Dedifferentiated amniotic fluid mesenchymal stem cell (primary cell): ENCODE results near the gene RMND5A.
"Not testable (repeated sequence)": the region's sequence is repeated elsewhere in the genome, so short reads cannot be mapped to it uniquely, and the experiment has no call there.

ENCODE experiments used
- DNase-seq: peaks from one replicate; pipeline ENCODE4 v3.0.0-alpha.2; 2016; ENCODE audit errors: extremely low spot score

The RMND5A gene

GRCh38 chr2:86719637-86720539 lies at the start of gene RMND5A:
TSS of gene RMND5A (plus strand) at chr2:86720291. CDS start at chr2:86720668, 377 bp downstream.
- DNase-seq, result peak; percentile 78

- no peak for DNase-seq
These were observed 48.6 kb upstream of the RMND5A start for GRCh38 chr2:86671337-86671981.

GRCh38 chr2:86672027-86672545 lies 48.0 kb upstream of the RMND5A start:
- DNase-seq, result no peak

DNA sequence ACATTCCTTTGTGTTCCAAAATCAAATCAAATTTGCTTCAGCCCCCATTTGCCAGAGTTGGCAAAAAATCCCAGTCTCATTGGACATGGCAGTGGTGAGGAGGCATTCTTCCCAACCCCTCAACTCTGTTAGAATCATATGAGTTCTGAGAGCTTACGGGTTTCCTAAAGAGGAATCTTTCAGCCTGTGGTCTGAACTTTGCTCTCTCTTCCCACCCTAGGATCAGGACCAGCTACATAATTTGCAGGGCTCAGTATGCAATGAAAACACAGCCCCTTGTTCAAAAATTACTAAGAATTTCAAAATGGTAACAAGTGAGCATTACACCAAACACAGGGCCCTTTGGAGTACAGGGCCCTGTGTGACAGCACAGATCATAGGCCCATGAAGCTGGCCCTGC lies 47.1 kb upstream of the RMND5A start:
- no peak for DNase-seq

- no peak for DNase-seq
These were observed 46.0 kb upstream of the RMND5A start for GRCh38 chr2:86673986-86674670.

GRCh38 chr2:86675104-86675503 lies 45.0 kb upstream of the RMND5A start:
- no peak for DNase-seq

DNA sequence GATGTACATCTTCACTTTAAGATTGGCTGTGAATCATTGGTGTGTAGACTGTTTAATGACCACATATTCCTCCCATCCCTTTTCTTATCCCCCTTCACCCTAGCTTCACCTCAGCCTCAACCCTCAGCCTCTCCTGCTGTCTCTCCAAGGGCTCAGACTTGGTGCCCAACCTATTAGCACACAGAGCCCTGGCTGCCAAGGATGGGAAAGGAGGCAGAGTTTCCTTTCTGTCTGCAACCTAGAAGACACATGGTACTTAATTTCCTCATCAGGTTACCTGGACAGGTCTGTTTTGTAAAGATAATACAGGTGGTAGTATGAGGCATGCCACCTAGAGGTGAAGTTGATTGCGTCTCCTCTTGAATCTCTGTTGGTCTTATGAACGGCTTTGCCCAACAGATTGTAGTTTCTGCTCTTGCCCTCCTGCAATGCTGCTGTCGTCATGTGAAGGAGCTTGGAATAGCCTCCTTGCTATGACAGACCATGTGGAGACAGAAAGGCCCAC lies 44.5 kb upstream of the RMND5A start:
- DNase-seq, result no peak

GRCh38 chr2:86677816-86678215 lies 42.3 kb upstream of the RMND5A start:
- DNase-seq, result no peak

GRCh38 chr2:86679036-86679435 lies 41.1 kb upstream of the RMND5A start:
- DNase-seq, result no peak

DNA sequence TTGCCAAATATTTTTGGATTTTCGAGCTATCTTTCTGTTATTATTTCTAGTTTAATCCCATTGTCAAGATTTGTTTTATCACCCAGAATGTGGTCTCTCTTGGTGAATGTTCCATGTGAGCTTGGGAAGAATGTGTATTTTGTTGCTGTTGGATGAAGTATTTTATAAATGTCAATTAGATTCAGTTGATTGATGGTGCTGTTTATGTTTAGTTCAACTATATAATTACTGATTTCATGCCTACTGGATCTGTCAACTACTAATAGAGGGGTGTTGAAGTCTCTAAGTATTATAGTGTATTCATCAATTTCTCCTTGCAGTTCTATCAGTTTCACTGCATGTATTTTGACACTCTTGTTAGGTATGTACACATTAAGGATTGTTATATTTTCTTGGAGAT lies 34.7 kb upstream of the RMND5A start:
- DNase-seq, result no peak

GRCh38 chr2:86686460-86686859 lies 33.6 kb upstream of the RMND5A start:
- no peak for DNase-seq

- no peak for DNase-seq
These were observed 33.2 kb upstream of the RMND5A start for GRCh38 chr2:86686905-86687304.

GRCh38 chr2:86695053-86695691 lies 24.9 kb upstream of the RMND5A start:
- no peak for DNase-seq

GRCh38 chr2:86697551-86698104 lies 22.5 kb upstream of the RMND5A start:
- no peak for DNase-seq

- DNase-seq, result peak; percentile 20
These were observed 19.4 kb upstream of the RMND5A start for GRCh38 chr2:86700690-86701089.

DNA sequence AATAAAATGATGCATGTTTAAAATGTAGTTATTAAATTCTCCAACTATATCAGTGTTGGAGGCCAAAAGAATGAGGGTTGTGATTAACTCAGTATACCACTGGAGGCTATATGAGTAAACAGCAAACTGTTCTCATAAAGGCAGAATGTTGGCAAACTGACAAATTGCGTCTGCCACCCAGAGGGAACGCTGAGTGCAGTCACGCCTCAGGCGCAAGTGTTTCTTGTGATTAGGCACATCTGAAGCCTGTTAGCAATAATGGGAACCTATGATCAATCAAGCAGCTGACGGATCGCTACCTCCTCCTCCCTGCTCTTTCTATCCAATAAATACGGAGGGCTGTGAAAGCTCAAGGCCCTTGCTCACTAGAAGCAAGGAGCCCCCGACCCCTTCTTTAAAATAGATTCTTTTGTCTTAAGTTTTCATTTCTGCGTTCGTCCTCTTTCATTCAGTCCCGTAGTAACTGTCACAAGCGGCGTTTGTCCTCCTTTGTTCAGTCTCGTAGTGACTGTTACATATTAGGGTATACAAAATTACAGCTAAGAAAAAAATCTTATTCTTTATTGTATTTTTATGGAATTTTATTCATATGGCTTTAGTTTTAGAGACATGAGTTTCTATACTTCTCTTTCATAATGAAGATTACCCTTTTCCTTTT lies 16.3 kb upstream of the RMND5A start:
- peak; percentile 76 for DNase-seq

GRCh38 chr2:86704459-86704971 lies 15.6 kb upstream of the RMND5A start:
- peak; percentile 54 for DNase-seq

DNA sequence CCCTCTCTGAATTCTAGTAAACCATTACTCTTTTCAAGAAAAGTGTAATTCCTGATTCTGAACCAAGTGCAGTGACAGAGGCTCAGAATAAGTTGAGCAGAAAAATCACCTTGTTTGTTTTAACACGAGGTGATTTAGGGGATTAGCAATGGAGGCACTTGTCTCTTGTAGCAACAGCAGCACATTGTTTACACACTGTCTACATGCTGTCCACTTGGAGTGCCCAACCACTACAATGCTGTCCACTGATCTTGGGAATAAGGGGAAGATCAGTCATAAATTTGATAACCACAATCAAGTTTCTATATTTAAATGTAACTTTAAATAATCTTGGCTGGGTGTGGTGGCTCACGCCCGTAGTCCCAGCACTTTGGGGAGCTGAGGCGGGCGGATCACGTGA lies 13.9 kb upstream of the RMND5A start:
- no peak for DNase-seq

DNA sequence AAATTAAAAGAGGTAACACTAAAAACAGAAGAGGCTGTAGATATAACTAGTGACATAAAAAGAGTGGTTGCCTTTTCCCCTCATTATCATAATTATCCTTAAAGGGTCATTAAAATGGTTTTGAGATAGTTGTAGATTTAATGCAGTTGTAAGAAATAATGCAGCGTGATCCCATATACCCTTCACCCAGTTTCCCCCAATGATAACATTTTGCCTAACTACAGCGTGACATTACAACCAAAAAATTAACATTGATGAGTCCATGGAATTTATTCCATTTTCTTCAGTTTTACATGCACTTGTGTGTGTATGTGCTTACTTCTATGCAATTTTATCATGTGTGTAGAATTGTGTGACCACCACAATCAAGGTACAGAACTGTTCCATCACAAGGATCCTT lies 13.2 kb upstream of the RMND5A start:
- no peak for DNase-seq

DNA sequence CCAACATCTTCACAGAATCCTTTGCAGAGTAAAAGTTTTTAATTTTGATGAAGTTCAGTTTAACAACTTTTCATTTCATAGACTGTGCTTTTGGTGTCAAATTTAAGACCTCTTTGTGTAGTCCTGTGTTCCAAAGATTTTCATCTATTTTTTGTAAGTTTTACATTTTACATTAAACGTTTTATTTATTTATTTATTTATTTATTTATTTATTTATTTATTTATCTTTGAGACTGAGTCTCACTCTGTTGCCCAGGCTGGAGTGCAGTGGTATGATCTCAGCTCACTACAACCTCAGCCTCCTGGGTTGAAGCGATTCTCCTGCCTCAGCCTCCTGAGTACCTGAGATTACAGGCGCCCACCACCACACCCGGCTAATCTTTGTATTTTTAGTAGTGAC lies 12.0 kb upstream of the RMND5A start:
- not testable (repeated sequence) for DNase-seq
